Measurements from ENCODE around the gene PLK2. TPM values are rescaled to one million over a fixed set of nuclear protein-coding genes. Genes with fewer than 3 reads are reported as not detected.

PLK2 gene
- total and polyA plus RNA-seq, 9 of the 15 experiments (the other 6 are each of a cell fraction or from before 2014, with no cell fraction given) = 0.58 TPM; not detected in 8

DNA sequence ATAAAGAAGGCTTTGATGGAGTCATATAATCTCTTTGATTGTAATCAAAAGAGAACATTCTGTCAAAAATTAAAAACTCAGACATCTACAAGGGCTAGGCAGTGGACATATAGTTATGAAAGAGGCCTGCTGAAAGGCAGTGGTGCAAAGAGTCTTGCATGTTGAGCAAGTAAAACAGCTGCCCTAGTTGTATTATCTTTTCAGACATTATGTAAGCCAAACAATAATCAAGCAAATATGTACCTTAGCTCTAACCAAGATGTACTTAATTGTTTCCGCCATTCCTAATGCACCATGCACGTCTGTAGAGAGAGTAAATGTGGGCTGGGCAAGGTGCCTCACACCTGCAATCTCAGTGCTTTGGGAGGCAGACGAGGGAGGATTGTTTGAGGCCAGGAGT lies 45.6 kb upstream of the PLK2 start (continued):
- TF ChIP-seq SIX5 (IDR thresholded peaks at IDR 0.05; ENCODE audit: borderline replicate concordance in 1 of 2, insufficient read depth in 1 of 2, low read depth in 1 of 2, low read length in 2 of 2) = no peak
- TF ChIP-seq, protein P1, sequence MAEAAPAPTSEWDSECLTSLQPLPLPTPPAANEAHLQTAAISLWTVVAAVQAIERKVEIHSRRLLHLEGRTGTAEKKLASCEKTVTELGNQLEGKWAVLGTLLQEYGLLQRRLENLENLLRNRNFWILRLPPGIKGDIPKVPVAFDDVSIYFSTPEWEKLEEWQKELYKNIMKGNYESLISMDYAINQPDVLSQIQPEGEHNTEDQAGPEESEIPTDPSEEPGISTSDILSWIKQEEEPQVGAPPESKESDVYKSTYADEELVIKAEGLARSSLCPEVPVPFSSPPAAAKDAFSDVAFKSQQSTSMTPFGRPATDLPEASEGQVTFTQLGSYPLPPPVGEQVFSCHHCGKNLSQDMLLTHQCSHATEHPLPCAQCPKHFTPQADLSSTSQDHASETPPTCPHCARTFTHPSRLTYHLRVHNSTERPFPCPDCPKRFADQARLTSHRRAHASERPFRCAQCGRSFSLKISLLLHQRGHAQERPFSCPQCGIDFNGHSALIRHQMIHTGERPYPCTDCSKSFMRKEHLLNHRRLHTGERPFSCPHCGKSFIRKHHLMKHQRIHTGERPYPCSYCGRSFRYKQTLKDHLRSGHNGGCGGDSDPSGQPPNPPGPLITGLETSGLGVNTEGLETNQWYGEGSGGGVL (CRISPR knock-in tag; IDR thresholded peaks at IDR 0.05) = no peak
- TF ChIP-seq, protein P2, sequence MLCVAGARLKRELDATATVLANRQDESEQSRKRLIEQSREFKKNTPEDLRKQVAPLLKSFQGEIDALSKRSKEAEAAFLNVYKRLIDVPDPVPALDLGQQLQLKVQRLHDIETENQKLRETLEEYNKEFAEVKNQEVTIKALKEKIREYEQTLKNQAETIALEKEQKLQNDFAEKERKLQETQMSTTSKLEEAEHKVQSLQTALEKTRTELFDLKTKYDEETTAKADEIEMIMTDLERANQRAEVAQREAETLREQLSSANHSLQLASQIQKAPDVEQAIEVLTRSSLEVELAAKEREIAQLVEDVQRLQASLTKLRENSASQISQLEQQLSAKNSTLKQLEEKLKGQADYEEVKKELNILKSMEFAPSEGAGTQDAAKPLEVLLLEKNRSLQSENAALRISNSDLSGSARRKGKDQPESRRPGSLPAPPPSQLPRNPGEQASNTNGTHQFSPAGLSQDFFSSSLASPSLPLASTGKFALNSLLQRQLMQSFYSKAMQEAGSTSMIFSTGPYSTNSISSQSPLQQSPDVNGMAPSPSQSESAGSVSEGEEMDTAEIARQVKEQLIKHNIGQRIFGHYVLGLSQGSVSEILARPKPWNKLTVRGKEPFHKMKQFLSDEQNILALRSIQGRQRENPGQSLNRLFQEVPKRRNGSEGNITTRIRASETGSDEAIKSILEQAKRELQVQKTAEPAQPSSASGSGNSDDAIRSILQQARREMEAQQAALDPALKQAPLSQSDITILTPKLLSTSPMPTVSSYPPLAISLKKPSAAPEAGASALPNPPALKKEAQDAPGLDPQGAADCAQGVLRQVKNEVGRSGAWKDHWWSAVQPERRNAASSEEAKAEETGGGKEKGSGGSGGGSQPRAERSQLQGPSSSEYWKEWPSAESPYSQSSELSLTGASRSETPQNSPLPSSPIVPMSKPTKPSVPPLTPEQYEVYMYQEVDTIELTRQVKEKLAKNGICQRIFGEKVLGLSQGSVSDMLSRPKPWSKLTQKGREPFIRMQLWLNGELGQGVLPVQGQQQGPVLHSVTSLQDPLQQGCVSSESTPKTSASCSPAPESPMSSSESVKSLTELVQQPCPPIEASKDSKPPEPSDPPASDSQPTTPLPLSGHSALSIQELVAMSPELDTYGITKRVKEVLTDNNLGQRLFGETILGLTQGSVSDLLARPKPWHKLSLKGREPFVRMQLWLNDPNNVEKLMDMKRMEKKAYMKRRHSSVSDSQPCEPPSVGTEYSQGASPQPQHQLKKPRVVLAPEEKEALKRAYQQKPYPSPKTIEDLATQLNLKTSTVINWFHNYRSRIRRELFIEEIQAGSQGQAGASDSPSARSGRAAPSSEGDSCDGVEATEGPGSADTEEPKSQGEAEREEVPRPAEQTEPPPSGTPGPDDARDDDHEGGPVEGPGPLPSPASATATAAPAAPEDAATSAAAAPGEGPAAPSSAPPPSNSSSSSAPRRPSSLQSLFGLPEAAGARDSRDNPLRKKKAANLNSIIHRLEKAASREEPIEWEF (CRISPR knock-in tag; IDR thresholded peaks at IDR 0.05) = no peak
